GM19324 (cell line): Measurements from ENCODE around the gene DES.

ENCODE experiments used
- ATAC-seq: cut with Tn5 transposase; IDR thresholded peaks from one replicate; pipeline ENCODE4 v1.9.1; 2021; ENCODE audit warnings: mild to moderate bottlenecking, moderate library complexity; ENCODE audit not compliant: unreplicated experiment, low FRiP score

Gene DES

DNA sequence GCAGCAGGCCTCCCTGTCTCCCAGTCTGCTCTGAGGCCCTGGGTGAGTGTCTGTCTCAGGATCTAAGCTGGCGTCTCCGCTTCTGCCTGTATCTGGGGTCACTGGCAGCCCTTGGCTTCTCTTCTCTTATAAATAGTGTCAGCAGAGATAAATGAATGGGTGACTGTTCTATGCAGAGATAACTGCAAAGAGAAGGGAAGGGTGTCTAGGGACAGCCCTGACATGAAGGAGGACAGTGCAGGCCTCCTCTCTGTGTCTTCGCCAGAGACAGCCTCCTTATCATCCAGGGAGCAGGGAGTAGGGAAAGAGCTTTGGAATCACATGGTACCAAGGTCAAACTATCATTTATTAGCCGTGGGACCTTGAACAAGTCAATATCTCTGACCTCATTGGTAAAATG is 52.3 kb downstream of the DES start:
- ATAC-seq: no peak

DNA sequence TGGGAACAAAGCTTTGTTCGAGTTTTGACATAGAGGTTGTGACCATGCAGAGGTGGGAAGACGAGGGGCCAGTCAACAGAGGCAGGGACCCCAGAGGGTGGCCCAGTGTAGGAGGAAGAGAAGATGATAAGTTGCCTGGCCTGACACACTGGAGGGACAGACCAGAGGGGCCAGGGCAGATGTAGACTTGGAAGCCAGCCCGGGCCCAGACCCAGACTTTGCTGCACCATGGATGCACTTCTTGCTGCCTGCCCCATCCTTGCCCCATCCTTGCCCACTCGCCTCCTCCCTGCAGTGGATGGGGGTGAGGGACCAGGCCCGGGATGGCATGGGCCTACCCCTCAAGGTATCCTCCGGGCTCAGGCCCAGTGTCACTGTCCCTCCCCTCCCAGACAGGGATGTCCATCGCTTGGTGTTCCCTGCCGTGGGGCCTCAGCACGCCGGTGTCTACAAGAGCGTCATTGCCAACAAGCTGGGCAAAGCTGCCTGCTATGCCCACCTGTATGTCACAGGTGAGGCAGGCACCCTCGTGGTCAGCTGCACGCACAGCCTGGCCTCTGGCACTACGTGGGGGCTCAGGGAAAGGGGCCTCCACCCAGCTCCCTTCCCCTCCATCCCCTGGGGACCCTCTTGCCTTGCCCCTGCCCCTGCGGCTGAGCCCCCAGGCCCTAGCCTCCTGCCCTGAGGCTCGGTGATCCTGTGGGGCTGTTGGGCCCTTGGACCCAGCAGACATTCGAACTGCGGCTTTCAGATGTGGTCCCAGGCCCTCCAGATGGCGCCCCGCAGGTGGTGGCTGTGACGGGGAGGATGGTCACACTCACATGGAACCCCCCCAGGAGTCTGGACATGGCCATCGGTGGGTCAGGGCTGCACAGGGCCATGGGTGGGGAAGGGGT is 53.5 kb downstream of the DES start:
- ATAC-seq: no peak

DNA sequence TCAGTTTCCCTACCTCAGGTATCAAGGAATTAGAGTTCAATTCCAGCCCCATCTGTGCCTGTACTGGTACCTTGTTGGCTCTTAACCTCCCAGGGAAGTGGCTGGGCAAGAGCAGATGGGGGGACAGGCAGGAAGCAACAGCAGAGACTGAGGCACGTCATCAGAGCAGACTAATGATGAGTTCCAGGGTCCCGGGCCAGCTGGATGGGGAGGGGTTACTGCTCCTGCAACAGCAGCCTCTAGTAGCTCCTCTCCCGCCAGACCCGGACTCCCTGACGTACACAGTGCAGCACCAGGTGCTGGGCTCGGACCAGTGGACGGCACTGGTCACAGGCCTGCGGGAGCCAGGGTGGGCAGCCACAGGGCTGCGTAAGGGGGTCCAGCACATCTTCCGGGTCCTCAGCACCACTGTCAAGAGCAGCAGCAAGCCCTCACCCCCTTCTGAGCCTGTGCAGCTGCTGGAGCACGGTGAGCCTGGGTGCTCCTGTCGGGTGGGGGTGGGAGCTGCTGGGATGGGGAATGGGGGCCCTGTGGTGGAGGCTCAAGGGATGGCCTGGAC is 54.5 kb downstream of the DES start:
- ATAC-seq: no peak

DNA sequence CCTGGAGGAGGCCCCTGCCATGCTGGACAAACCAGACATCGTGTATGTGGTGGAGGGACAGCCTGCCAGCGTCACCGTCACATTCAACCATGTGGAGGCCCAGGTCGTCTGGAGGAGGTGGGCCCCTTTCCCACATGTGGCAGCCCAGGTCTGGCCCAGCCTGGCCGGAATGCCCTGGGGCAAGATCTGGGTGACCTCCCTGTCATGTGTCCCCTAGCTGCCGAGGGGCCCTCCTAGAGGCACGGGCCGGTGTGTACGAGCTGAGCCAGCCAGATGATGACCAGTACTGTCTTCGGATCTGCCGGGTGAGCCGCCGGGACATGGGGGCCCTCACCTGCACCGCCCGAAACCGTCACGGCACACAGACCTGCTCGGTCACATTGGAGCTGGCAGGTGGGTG is 55.3 kb downstream of the DES start:
- no peak for ATAC-seq

DNA sequence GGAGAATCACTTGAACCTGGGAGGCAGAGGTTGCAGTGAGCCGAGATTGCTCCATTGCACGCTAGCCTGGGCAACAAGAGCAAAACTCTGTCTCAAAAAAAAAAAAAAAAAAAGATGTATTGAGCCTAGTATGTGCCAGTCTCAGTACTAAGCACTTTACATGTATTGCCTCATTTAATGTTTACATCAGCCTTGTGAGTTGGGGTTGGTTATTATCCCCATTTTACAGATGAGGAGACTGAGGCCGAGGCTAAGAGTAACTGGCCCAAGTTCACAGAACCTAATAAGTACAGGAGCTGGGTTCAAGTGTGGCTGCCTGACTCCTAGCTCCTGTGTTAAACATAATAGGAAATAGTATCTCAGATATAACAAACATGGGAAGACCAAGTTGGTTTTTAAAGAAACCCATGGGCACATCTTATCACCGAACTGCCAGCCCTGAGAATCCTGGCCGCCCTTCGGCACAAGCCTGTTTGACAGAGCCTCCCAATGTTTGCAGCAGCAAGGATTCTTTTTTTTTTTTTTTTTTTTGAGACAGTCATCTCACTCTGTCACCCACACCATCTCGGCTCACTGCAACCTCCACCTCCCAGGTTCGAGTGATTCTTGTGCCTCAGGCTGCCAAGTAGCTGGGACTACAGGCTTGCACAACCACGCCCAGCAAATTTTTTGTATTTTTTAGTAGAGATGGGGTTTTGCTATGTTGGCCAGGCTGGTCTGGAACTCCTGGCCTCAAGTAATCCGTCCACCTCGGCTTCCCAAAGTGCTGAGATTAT is 56.3 kb downstream of the DES start:
- no peak for ATAC-seq

DNA sequence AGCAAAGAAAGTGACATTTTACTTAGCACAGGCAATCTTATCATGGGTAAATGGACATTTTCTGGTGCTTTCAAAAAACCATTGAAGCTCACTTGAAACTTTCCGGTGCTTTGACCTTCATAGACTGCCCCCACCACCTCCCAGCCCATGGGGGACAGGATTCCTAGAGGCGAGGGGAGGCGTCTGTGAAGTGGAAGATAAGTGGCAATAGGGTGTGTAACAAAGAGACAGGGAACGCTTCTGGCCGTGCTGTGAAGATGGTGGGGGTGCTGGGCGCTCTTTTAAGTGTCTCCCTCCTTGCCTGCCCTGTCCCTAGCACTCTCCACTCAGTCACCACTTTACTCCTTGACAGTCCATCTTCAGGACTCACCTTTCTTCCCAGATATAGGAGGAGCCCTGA is 57.1 kb downstream of the DES start:
- ATAC-seq: no peak

DNA sequence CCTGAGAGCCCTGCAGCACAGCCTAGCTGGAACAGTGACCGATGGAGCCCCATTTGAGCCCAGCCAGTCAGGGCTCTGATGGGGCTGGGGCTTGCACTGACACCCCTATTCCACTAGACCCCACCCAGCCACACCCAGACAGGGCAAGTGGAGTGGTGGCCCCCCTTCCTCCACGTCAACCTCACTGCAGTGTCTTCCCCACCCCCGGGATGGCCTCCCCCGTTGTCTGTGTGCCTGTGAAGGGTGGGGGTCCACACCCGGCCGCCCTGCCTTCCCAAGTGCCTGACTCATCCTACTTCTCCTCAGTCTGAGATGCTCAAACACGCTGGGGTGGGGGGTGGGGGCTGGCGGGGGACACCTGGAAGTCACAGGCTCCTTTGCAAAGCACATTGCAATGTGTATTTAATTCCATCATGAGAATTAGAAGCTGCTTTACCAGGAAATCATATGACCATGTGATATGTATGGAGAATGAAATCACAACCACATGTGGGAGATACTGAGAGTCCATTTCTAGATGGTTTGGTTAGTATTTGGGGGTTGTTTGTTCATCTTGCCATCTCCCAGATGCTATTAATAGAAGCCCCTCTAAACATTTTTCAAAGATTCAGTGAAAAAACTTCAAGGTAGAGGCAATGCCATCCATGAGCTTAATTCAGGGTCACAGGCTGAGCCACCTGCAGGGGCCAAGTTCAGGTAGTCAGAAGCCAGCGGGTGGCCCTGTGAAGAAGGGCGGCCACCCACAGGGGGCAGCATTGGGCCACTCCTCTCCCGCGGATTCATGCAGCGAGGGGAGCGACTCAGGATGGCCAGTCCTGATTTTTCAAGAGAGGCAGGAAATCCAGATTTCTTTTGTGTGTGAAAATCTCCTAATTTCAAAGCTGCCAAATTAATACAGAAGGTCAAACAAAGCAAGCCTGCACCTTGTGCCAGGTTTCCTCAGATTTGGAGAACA is 57.8 kb downstream of the DES start:
- ATAC-seq: no peak
